ENCODE results near the gene RPS16. TPM values are rescaled to one million over a fixed set of nuclear protein-coding genes. Genes with fewer than 3 reads are reported as not detected.

The RPS16 gene
- total and polyA plus RNA-seq, 2 experiments from 2014 or later, result 207 to 1,901 TPM

DNA sequence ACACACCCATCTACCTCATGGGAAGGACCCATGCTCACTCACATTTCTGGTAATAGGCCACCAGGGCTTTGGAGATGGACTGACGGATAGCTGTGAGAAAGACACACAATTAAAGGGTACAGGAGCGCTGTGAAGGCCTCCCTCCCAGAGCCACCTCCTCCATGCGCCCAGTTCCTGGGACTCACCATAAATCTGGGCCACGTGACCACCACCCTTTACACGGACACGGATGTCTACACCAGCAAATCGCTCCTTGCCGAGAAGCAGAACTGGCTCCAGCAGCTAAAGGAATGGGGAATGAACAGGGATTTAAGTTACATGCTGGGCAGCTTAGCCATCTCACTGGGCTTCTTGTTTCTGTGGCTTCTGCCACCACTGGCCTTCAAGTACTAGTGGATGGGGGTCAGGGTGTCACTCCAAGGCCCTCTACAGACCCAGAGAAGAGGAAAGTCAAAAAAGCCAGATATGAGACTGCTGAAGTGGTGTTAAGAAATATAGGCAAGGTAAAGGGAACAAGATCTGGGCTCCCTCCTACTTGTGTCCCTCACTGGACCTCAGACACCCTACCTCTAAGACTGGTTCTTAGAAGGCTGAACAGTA lies 2.2 kb downstream of the RPS16 start:
- H3K4me2 ChIP-seq, result peak overlapping the region; percentile 100
- Mint-ChIP-seq H3K27ac (peak overlapping the region; percentile 62), H3K4me3 (peak overlapping the region; percentile 100), H3K27me3 (ENCODE audit: insufficient read depth, low read depth, poor library complexity) (peaks cover 54% of the 10 kb centered on the region), H3K36me3 (ENCODE audit: low read depth) (peaks cover 56% of the 10 kb centered on the region), H3K9me3 (peaks cover 6% of the 10 kb centered on the region), H3K4me1 (peaks cover 47% of the 10 kb centered on the region)
- H4K20me1 ChIP-seq (replicated peaks; ENCODE audit: insufficient read depth), result peaks cover 23% of the 10 kb centered on the region
- H3K4me3 ChIP-seq, result peak overlapping the region; percentile 100; the same call in 1 of the 2 replicates
- H3K27ac ChIP-seq (ENCODE audit: low read depth), result peak overlapping the region; percentile 100
- no peaks in the 10 kb centered on the region for H3K9me2 ChIP-seq (ENCODE audit: insufficient read depth)
- peaks cover 34% of the 10 kb centered on the region for H3K36me3 ChIP-seq (ENCODE audit: insufficient read depth)
- no peak overlapping the region for H2AFZ ChIP-seq
- DNase-seq (ENCODE audit: low spot score) (no peak), ATAC-seq (no peak)
- TF ChIP-seq ZNF114 (CRISPR knock-in tag; IDR thresholded peaks at IDR 0.05) (no peak), JUNB (IDR thresholded peaks at IDR 0.05; ENCODE audit: unreplicated experiment) (no peak), CTCF (conservative IDR thresholded peaks at IDR 0.05; ENCODE audit: low read depth in 2 of 2) (no peak), POLR2AphosphoS5 (IDR thresholded peaks at IDR 0.05; ENCODE audit: low read depth) (no peak; the same call in 1 of the 2 replicates), STAT1 (IDR thresholded peaks at IDR 0.05; ENCODE audit: unreplicated experiment) (no peak), ZNF331 (CRISPR knock-in tag; IDR thresholded peaks at IDR 0.05; ENCODE audit: low read depth) (no peak), NANOG (IDR thresholded peaks at IDR 0.05; ENCODE audit: borderline replicate concordance) (no peak), EZH2phosphoT487 (IDR thresholded peaks at IDR 0.05; ENCODE audit: unreplicated experiment) (no peak)
- TF ChIP-seq, protein P1, sequence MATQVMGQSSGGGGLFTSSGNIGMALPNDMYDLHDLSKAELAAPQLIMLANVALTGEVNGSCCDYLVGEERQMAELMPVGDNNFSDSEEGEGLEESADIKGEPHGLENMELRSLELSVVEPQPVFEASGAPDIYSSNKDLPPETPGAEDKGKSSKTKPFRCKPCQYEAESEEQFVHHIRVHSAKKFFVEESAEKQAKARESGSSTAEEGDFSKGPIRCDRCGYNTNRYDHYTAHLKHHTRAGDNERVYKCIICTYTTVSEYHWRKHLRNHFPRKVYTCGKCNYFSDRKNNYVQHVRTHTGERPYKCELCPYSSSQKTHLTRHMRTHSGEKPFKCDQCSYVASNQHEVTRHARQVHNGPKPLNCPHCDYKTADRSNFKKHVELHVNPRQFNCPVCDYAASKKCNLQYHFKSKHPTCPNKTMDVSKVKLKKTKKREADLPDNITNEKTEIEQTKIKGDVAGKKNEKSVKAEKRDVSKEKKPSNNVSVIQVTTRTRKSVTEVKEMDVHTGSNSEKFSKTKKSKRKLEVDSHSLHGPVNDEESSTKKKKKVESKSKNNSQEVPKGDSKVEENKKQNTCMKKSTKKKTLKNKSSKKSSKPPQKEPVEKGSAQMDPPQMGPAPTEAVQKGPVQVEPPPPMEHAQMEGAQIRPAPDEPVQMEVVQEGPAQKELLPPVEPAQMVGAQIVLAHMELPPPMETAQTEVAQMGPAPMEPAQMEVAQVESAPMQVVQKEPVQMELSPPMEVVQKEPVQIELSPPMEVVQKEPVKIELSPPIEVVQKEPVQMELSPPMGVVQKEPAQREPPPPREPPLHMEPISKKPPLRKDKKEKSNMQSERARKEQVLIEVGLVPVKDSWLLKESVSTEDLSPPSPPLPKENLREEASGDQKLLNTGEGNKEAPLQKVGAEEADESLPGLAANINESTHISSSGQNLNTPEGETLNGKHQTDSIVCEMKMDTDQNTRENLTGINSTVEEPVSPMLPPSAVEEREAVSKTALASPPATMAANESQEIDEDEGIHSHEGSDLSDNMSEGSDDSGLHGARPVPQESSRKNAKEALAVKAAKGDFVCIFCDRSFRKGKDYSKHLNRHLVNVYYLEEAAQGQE (IDR thresholded peaks at IDR 0.05; ENCODE audit: unreplicated experiment), result no peak
- TF ChIP-seq, protein P2, sequence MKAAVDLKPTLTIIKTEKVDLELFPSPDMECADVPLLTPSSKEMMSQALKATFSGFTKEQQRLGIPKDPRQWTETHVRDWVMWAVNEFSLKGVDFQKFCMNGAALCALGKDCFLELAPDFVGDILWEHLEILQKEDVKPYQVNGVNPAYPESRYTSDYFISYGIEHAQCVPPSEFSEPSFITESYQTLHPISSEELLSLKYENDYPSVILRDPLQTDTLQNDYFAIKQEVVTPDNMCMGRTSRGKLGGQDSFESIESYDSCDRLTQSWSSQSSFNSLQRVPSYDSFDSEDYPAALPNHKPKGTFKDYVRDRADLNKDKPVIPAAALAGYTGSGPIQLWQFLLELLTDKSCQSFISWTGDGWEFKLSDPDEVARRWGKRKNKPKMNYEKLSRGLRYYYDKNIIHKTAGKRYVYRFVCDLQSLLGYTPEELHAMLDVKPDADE (IDR thresholded peaks at IDR 0.05), result no peak
- H3K79me2 ChIP-seq (replicated peaks; ENCODE audit: insufficient read depth), result peaks cover 27% of the 10 kb centered on the region
- H3K4me1 ChIP-seq (ENCODE audit: insufficient read depth), result peaks cover 32% of the 10 kb centered on the region
- H3F3A ChIP-seq (replicated peaks; ENCODE audit: low read depth), result peaks cover 49% of the 10 kb centered on the region
- H3K27me3 ChIP-seq (ENCODE audit: insufficient read depth), result no peaks in the 10 kb centered on the region

Data from GM23338 (cell line).